Measurements from ENCODE around the gene RFT1. TPM values are rescaled to one million over a fixed set of nuclear protein-coding genes. Genes with fewer than 3 reads are reported as not detected.

Gene RFT1
- total RNA-seq, 1 experiment from 2014 or later, result 22.7 TPM

DNA sequence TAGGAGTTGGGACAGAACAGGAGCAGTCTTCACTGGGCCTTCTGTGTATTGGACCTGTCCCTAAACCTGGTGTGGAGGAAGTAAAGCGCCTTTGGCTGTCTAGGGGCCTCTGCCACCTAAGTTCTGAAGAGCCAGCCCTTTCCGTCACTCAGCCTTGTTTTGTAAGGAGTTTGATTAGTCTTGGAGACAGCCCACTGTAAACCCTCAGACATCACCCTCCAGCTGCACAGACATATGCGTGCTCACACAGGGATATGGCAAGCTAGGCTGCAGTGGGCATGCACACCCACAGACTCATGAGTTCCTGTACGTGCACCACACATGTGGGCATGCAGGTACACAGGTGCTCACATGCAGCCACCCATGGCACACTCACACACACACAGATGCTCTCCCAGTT lies 36.0 kb upstream of the RFT1 start:
- DNase-seq (ENCODE audit: low read depth, low spot score), result no peak
- in situ Hi-C loops (cut with HindIII; ENCODE audit: low pct_unique_long_range_greater_than_20kb, low sequenced_read_pairs), result no loop called here

GRCh38 chr3:53164911-53165310 lies 34.7 kb upstream of the RFT1 start:
- in situ Hi-C loops (cut with HindIII; ENCODE audit: low pct_unique_long_range_greater_than_20kb, low sequenced_read_pairs), result no loop called here

DNA sequence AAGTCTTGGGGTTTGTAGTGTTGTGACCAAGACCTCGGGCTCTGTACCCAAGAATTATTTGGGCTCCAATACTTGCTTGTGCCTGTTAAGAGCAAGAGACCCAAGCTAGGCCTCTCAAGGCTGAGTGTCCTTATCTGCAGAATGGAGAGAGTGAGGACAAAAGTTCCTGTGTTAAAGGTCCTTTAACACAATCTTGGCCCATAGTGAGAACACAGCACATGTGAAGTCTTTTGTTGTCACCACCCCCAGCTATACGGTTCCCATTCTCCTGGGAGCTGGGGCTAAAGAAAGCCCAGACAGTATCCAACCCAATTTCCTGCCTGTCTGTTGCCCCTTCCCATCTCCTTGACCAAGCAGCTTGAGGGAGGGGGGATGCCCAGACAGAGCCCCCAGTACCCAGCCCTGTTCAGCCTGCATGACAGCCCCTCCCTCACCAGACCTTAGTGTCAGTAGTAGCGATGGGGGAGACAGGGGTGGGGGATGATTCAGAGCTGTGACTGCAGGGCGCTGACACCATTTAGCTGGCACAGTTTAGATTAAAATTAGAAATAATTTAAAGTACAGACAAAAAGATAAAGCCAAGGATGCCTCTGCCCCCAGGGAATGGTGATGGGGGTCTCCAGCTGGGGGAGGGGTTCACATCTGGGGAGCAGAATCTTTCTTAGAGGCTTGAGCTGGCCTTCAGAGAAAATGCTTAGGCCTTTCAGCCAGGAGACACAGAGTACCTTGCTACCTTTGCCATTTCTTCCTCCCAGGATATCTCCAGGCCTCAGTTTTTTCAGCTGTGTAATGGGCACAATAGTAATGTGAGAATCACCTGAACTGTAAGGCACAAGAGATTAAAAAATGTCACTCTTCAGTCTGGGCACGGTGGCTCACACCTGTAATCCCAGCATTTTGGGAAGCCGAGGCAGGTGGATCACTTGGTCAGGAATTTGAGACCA lies 33.5 kb upstream of the RFT1 start:
- in situ Hi-C loops (cut with HindIII; ENCODE audit: low pct_unique_long_range_greater_than_20kb, low sequenced_read_pairs), result no loop called here
- DNase-seq (ENCODE audit: low read depth, low spot score), result peak; percentile 67

More at GRCh38 chr3:53164911-53165310, 34.7 kb upstream of the RFT1 start:
- no peak for DNase-seq (ENCODE audit: low read depth, low spot score)

DNA sequence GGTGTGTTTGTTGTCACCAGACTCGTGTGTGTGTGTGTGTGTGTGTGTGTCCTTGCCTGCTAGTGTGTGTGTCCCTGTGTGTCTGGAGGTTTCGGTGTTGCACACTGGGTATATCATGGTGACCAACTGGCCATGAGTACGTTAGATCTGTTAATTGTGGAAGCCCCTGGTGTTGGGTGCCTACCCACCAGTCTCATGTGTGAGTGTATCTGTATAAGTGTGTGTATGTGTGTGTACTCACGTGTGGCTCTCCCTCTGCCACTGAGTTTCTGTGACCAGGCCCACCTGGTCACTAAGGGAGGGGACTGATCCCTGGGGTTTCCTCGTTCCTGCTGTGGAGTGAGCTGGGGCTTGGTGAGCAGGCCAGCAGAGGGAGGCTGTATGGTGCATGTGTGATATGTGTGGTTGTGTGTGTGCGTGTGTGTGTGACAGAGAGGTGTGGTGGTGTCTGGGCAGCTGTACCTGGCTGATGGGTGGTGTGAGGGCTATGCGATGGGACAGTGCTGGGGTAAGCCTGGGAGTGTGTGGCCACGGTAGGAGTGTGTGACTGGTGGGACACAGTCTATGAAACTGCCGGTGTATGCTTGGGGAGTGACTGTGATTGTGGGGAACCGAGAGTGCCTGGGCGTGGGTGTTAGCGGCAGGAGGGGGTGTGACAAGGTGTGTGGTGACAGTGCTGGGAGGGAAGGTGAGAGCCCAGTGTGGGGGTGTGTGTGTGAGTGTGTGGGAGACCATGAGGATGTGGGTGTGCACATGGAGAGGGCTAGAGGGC lies 32.6 kb upstream of the RFT1 start:
- no peak for DNase-seq (ENCODE audit: low read depth, low spot score)
- in situ Hi-C loops (cut with HindIII; ENCODE audit: low pct_unique_long_range_greater_than_20kb, low sequenced_read_pairs), result no loop called here

GRCh38 chr3:53161820-53162671 lies 31.8 kb upstream of the RFT1 start:
- no peak for DNase-seq (ENCODE audit: low read depth, low spot score)
- in situ Hi-C loops (cut with HindIII; ENCODE audit: low pct_unique_long_range_greater_than_20kb, low sequenced_read_pairs), result no loop called here

GRCh38 chr3:53161450-53161819 lies 31.2 kb upstream of the RFT1 start:
- in situ Hi-C loops (cut with HindIII; ENCODE audit: low pct_unique_long_range_greater_than_20kb, low sequenced_read_pairs), result no loop called here
- no peak for DNase-seq (ENCODE audit: low read depth, low spot score)

DNA sequence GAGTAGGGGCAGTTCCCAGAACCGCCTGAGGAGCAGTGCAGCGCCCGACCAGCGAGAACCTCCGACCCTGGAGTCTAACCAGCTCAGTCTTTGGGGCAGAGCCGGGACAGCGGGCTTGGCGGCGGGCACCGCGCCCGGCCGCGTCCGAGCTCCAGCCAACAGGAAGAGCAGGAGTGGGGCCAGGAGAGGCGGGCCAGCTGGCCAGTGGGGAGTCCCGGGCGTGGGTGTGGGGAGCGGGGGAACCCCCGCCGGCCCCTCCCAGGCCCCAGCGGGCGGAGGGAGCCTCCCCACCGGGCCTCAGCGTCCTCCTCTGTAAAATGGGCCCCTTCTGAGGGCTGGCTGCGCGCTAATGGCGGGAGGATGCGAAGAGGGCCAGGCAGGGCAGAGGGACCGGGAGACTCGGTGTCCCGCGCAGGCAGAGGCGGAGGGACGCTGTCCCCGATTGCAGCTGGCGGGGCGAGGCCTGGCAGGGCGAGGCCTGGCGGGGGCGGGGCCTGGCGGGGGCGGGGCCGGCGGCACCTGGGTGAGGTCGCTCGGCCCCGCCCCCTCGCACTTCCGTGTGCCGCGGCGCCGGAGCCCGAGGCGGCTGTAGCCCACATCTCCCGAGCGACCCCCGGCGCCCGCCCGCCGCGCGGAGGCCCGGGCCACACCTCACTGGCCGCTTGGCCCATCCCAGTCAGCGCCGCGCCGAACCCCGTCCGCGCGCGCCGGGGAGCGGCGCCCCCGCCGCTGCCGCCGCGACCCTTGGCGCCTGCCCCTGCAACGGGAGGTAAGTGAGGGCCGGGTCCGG lies 30.6 kb upstream of the RFT1 start, which contains the start of gene PRKCD:
PRKCD (plus strand) TSS at position 550 of the 790 bp plus-strand sequence. CDS start 17,214 bp downstream, outside the sequence.
- DNase-seq (ENCODE audit: low read depth, low spot score), result peak; percentile 72
- in situ Hi-C loops (cut with HindIII; ENCODE audit: low pct_unique_long_range_greater_than_20kb, low sequenced_read_pairs), result no loop called here

DNA sequence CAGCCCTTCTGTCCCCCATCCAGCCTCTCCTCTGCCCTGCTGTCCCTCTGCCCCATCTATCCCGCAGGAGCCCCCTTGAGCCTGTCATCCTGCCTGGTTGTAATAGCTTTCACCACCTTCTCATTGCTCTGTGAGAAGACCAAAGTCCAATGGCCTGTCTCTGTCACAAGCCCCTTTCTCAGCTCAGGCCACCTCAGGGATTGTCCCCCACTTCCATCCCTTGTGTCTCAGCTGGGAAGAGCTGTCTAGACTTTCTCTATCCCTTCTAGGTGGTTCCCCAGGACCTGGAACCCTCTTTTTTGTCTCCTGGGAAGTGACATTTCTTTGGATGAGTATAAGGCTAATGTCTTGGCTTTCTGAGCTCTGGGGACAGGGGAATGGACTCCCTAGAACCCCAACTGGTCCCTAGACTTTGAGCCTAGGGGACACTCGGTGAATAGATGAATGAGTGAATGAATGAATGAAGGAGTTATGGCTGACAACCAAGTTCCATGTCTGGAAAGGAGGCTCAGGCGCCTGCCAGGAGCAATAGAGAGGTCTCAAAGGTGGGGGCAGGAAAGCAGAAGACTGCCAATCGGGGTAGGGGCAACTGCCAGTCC lies 29.9 kb upstream of the RFT1 start:
- DNase-seq (ENCODE audit: low read depth, low spot score), result no peak
- in situ Hi-C loops (cut with HindIII; ENCODE audit: low pct_unique_long_range_greater_than_20kb, low sequenced_read_pairs), result no loop called here

GRCh38 chr3:53159156-53160060 lies 29.2 kb upstream of the RFT1 start:
- DNase-seq (ENCODE audit: low read depth, low spot score), result no peak
- in situ Hi-C loops (cut with HindIII; ENCODE audit: low pct_unique_long_range_greater_than_20kb, low sequenced_read_pairs), result no loop called here

DNA sequence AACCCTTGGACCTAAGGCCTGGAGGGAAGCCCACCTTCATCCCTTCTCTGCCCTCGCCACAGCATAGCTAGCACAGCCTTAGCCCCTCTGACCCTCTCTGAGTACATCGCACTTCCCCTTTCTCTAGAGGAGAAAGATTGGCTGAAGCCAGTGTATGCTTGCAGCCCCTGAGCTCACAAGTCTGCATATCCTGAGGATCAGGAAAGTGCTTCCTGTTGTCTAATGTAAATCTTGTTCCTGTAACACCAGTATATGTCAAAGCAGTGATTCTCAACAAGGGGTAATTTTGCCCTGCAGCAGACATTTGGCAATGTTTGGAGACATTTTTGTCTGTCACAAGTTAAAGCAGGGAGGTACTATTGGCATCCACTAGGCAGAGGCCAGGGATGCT lies 28.5 kb upstream of the RFT1 start:
- no peak for DNase-seq (ENCODE audit: low read depth, low spot score)
- in situ Hi-C loops (cut with HindIII; ENCODE audit: low pct_unique_long_range_greater_than_20kb, low sequenced_read_pairs), result no loop called here

- in situ Hi-C loops (cut with HindIII; ENCODE audit: low pct_unique_long_range_greater_than_20kb, low sequenced_read_pairs), result no loop called here
- DNase-seq (ENCODE audit: low read depth, low spot score), result no peak
Observed at GRCh38 chr3:53157974-53158580, 27.8 kb upstream of the RFT1 start.

GRCh38 chr3:53156368-53156834 lies 26.2 kb upstream of the RFT1 start:
- in situ Hi-C loops (cut with HindIII; ENCODE audit: low pct_unique_long_range_greater_than_20kb, low sequenced_read_pairs), result no loop called here
- DNase-seq (ENCODE audit: low read depth, low spot score), result no peak

- no peak for DNase-seq (ENCODE audit: low read depth, low spot score)
- in situ Hi-C loops (cut with HindIII; ENCODE audit: low pct_unique_long_range_greater_than_20kb, low sequenced_read_pairs), result no loop called here
Observed at GRCh38 chr3:53155760-53156159, 25.5 kb upstream of the RFT1 start.

- DNase-seq (ENCODE audit: low read depth, low spot score), result no peak
- in situ Hi-C loops (cut with HindIII; ENCODE audit: low pct_unique_long_range_greater_than_20kb, low sequenced_read_pairs), result no loop called here
Observed at GRCh38 chr3:53154881-53155285, 24.6 kb upstream of the RFT1 start.

GRCh38 chr3:53153980-53154379 lies 23.7 kb upstream of the RFT1 start:
- no peak for DNase-seq (ENCODE audit: low read depth, low spot score)
- in situ Hi-C loops (cut with HindIII; ENCODE audit: low pct_unique_long_range_greater_than_20kb, low sequenced_read_pairs), result no loop called here

Measured in SK-MEL-5 (cell line).